GM12892 (cell line): ENCODE results near the gene C1GALT1C1.

Source experiments
- POLR2A ChIP-seq: IDR thresholded peaks from 2 replicates; pipeline ENCODE4 v1.6.1; 2011; ENCODE audit warnings: low read depth, low read length, control low read depth
- POLR2AphosphoS5 ChIP-seq: IDR thresholded peaks from 2 replicates; pipeline ENCODE4 v1.6.1; 2011; ENCODE audit warnings: low read depth, low read length, control low read depth

- TF ChIP-seq POLR2A: no peak
- TF ChIP-seq POLR2AphosphoS5: no peak
These were observed 23.1 kb upstream of the C1GALT1C1 start for GRCh38 chrX:120653000-120653399.
